Trophoblast cell (in vitro differentiated cells and primary cell): ENCODE data around the gene PTS.
"Not testable (repeated sequence)": the region's sequence is repeated elsewhere in the genome, so short reads cannot be mapped to it uniquely, and the experiment has no call there.

Experiments used
- DNase-seq, 2 donors: peaks; one replicate each; pipeline ENCODE4 v3.0.0-alpha.2; 2016
- H2AFZ ChIP-seq: 2 replicates; pipeline ENCODE4 v1.6.1; 2013; ENCODE audit warnings: low read length, moderate library complexity, mild to moderate bottlenecking; ENCODE audit not compliant: insufficient read depth, poor library complexity
- H2AK5ac ChIP-seq: 2 replicates; pipeline ENCODE4 v1.6.1; 2013; ENCODE audit warnings: mild to moderate bottlenecking, low read length
- H2BK120ac ChIP-seq: 2 replicates; pipeline ENCODE4 v1.6.1; 2013; ENCODE audit warnings: low read length, mild to moderate bottlenecking, moderate library complexity; ENCODE audit not compliant: insufficient read depth, poor library complexity
- H2BK12ac ChIP-seq: 2 replicates; pipeline ENCODE4 v1.6.1; 2013; ENCODE audit warnings: mild to moderate bottlenecking, low read length, moderate library complexity
- H2BK5ac ChIP-seq: 2 replicates; pipeline ENCODE4 v1.6.1; 2013; ENCODE audit warnings: low read length, low read depth, moderate library complexity, mild to moderate bottlenecking; ENCODE audit not compliant: poor library complexity
- H3K14ac ChIP-seq: 2 replicates; pipeline ENCODE4 v1.6.1; 2013; ENCODE audit warnings: mild to moderate bottlenecking, low read length
- H3K18ac ChIP-seq: 2 replicates; pipeline ENCODE4 v1.6.1; 2013; ENCODE audit warnings: mild to moderate bottlenecking, low read length
- H3K23ac ChIP-seq: 2 replicates; pipeline ENCODE4 v1.6.1; 2013; ENCODE audit warnings: low read length
- H3K27ac ChIP-seq: 2 replicates; pipeline ENCODE4 v1.5.1; 2013; ENCODE audit warnings: low read depth, mild to moderate bottlenecking, inconsistent platforms, low read length, moderate library complexity
- H3K27me3 ChIP-seq: 2 replicates; pipeline ENCODE4 v1.6.1; 2013; ENCODE audit warnings: inconsistent platforms, mild to moderate bottlenecking, low read length, moderate library complexity; ENCODE audit not compliant: insufficient read depth
- H3K36me3 ChIP-seq, 2 experiments: 1 replicate in 1 of 2; 2 replicates in 1 of 2; pipeline ENCODE4 v1.6.1; 2013; ENCODE audit warnings: low read length in 2 of 2, mild to moderate bottlenecking in 2 of 2, moderate library complexity in 1 of 2; ENCODE audit not compliant: insufficient read depth in 2 of 2, control insufficient read depth in 1 of 2
- H3K4ac ChIP-seq: 2 replicates; pipeline ENCODE4 v1.6.1; 2013; ENCODE audit warnings: low read depth, mild to moderate bottlenecking, low read length, moderate library complexity
- H3K4me1 ChIP-seq, 2 experiments: 1 replicate in 1 of 2; 2 replicates in 1 of 2; pipeline ENCODE4 v1.6.1; 2013; ENCODE audit warnings: low read length in 2 of 2, mild to moderate bottlenecking in 2 of 2, moderate library complexity in 1 of 2; ENCODE audit not compliant: insufficient read depth in 2 of 2, control insufficient read depth in 1 of 2
- H3K4me2 ChIP-seq: 2 replicates; pipeline ENCODE4 v1.6.1; 2013; ENCODE audit warnings: inconsistent platforms, mild to moderate bottlenecking, low read length, moderate library complexity
- H3K4me3 ChIP-seq: 2 replicates; pipeline ENCODE4 v1.5.1; 2013; ENCODE audit warnings: mild to moderate bottlenecking, low read depth, low read length, inconsistent platforms
- H3K79me1 ChIP-seq: one replicate; pipeline ENCODE4 v1.6.1; 2013; ENCODE audit warnings: low read length
- H3K79me2 ChIP-seq: 2 replicates; pipeline ENCODE4 v1.6.1; 2013; ENCODE audit warnings: low read length, mild to moderate bottlenecking; ENCODE audit not compliant: control insufficient read depth, insufficient read depth, poor library complexity
- H3K9ac ChIP-seq: 2 replicates; pipeline ENCODE4 v1.6.1; 2013; ENCODE audit warnings: mild to moderate bottlenecking, low read length
- H3K9me3 ChIP-seq: 2 replicates; pipeline ENCODE4 v1.6.1; 2013; ENCODE audit warnings: low read depth, mild to moderate bottlenecking, control low read depth, inconsistent platforms, low read length; ENCODE audit not compliant: insufficient read depth
- H4K12ac ChIP-seq: 2 replicates; pipeline ENCODE4 v1.6.1; 2013; ENCODE audit warnings: low read depth, mild to moderate bottlenecking, low read length, moderate library complexity
- H4K8ac ChIP-seq: 2 replicates; pipeline ENCODE4 v1.6.1; 2013; ENCODE audit warnings: low read depth, mild to moderate bottlenecking, low read length, moderate library complexity
- H4K91ac ChIP-seq: one replicate; pipeline ENCODE4 v1.6.1; 2013; ENCODE audit warnings: low read depth, mild to moderate bottlenecking, low read length, moderate library complexity
- WGBS: extraction: QIAGEN DNeasy Blood & Tissue Kit; methylation state at CpG from one replicate; pipeline ENCODE4 v1.1.7; 2013; ENCODE audit warnings: missing lambda C conversion rate; ENCODE audit not compliant: insufficient read length, insufficient coverage; ENCODE audit errors: extremely low coverage; 5-methylcytosine and 5-hydroxymethylcytosine counted together

PTS gene

GRCh38 chr11:112195951-112196351 is 30.3 kb upstream of the PTS start:
- H2BK5ac ChIP-seq, result no peak overlapping the region
- no peaks in the 10 kb centered on the region for H3K79me2 ChIP-seq
- H3K36me3 ChIP-seq, result no peaks in the 10 kb centered on the region
- H3K4ac ChIP-seq, result no peak overlapping the region
- H3K9me3 ChIP-seq, result no peaks in the 10 kb centered on the region
- H3K18ac ChIP-seq, result no peak overlapping the region
- no peak overlapping the region for H2BK12ac ChIP-seq
- H4K8ac ChIP-seq, result no peak overlapping the region
- H3K23ac ChIP-seq, result no peak overlapping the region
- H3K27me3 ChIP-seq, result no peaks in the 10 kb centered on the region
- no peak overlapping the region for H3K4me2 ChIP-seq
- H3K27ac ChIP-seq, result no peak overlapping the region
- no peak overlapping the region for H4K12ac ChIP-seq
- H3K9ac ChIP-seq, result no peak overlapping the region
- WGBS, result no CpG with 5 or more reads among the region's 2 CpGs
- H2BK120ac ChIP-seq, result no peak overlapping the region
- H2AK5ac ChIP-seq, result no peak overlapping the region
- H3K4me1 ChIP-seq, result no peaks in the 10 kb centered on the region
- no peak overlapping the region for H3K14ac ChIP-seq
- H3K79me1 ChIP-seq, result no peaks in the 10 kb centered on the region
- no peak overlapping the region for H2AFZ ChIP-seq
- no peak for DNase-seq
- no peak overlapping the region for H4K91ac ChIP-seq
- no peak overlapping the region for H3K4me3 ChIP-seq

- DNase-seq, result no peak
- H4K91ac ChIP-seq, result no peak overlapping the region
- H2BK120ac ChIP-seq, result no peak overlapping the region
- H3K4ac ChIP-seq, result no peak overlapping the region
- no CpG with 5 or more reads among the region's 2 CpGs for WGBS
- no peaks in the 10 kb centered on the region for H3K27me3 ChIP-seq
- no peak overlapping the region for H2BK12ac ChIP-seq
- no peaks in the 10 kb centered on the region for H3K79me1 ChIP-seq
- no peak overlapping the region for H3K4me2 ChIP-seq
- no peak overlapping the region for H2BK5ac ChIP-seq
- H2AFZ ChIP-seq, result no peak overlapping the region
- no peak overlapping the region for H4K12ac ChIP-seq
- no peaks in the 10 kb centered on the region for H3K79me2 ChIP-seq
- no peaks in the 10 kb centered on the region for H3K9me3 ChIP-seq
- no peak overlapping the region for H3K23ac ChIP-seq
- H3K9ac ChIP-seq, result no peak overlapping the region
- no peak overlapping the region for H3K18ac ChIP-seq
- H3K36me3 ChIP-seq, result no peaks in the 10 kb centered on the region
- no peaks in the 10 kb centered on the region for H3K4me1 ChIP-seq
- H3K27ac ChIP-seq, result no peak overlapping the region
- H3K4me3 ChIP-seq, result no peak overlapping the region
- no peak overlapping the region for H3K14ac ChIP-seq
- no peak overlapping the region for H4K8ac ChIP-seq
- H2AK5ac ChIP-seq, result no peak overlapping the region
These were observed 29.6 kb upstream of the PTS start for GRCh38 chr11:112196519-112197087.

GRCh38 chr11:112199101-112199500 is 27.1 kb upstream of the PTS start:
- not testable (repeated sequence) for H3K79me2 ChIP-seq, H3K23ac ChIP-seq, H4K91ac ChIP-seq, H4K8ac ChIP-seq, H3K36me3 ChIP-seq, H3K9ac ChIP-seq, H2BK120ac ChIP-seq, H3K4me2 ChIP-seq, H2AK5ac ChIP-seq, H3K4me1 ChIP-seq, DNase-seq, H2AFZ ChIP-seq, H3K27ac ChIP-seq, H3K18ac ChIP-seq, H2BK12ac ChIP-seq, H4K12ac ChIP-seq, H3K4me3 ChIP-seq, H3K79me1 ChIP-seq, H3K14ac ChIP-seq, H2BK5ac ChIP-seq, H3K27me3 ChIP-seq, H3K9me3 ChIP-seq, H3K4ac ChIP-seq
- no CpG with 5 or more reads among the region's 4 CpGs for WGBS

- Histone ChIP-seq H4K8ac (no peak overlapping the region), H3K4ac (no peak overlapping the region), H3K27me3 (no peaks in the 10 kb centered on the region), H3K4me3 (no peak overlapping the region), H2BK5ac (no peak overlapping the region), H2AK5ac (no peak overlapping the region), H4K91ac (no peak overlapping the region), H3K4me2 (no peak overlapping the region), H3K14ac (no peak overlapping the region), H3K27ac (no peak overlapping the region), H4K12ac (no peak overlapping the region), H3K23ac (no peak overlapping the region), H3K79me1 (no peaks in the 10 kb centered on the region), H3K79me2 (no peaks in the 10 kb centered on the region), H2BK120ac (no peak overlapping the region), H3K9ac (no peak overlapping the region), H2BK12ac (no peak overlapping the region), H3K18ac (no peak overlapping the region), H3K9me3 (no peaks in the 10 kb centered on the region), H3K4me1 (no peaks in the 10 kb centered on the region), H3K36me3 (no peaks in the 10 kb centered on the region), H2AFZ (no peak overlapping the region)
- no CpG with 5 or more reads among the region's 2 CpGs for WGBS
- no peak for DNase-seq
These were observed 26.0 kb upstream of the PTS start for GRCh38 chr11:112200252-112200651.
